GM23248 (cell line): ENCODE measurements around the gene ERG. TPM values are rescaled to one million over a fixed set of nuclear protein-coding genes. Genes with fewer than 3 reads are reported as not detected.

Source experiments
- DNase-seq: peaks from one replicate; pipeline ENCODE4 v3.0.0-alpha.2; 2015
- H2AFZ ChIP-seq: fragments of 200-600 bp; sonication (generic); 2 replicates; pipeline ENCODE4 v1.6.1; 2016; ENCODE audit warnings: antibody characterized with exemption
- H3F3A ChIP-seq: fragments of 200-600 bp; sonication (generic); 2 replicates; pipeline ENCODE4 v1.6.1; 2016; ENCODE audit warnings: mild to moderate bottlenecking, antibody characterized with exemption, mixed run types; ENCODE audit not compliant: insufficient read depth
- H3K27ac ChIP-seq: fragments of 200-600 bp; sonication (generic); 2 replicates; pipeline ENCODE4 v1.5.1; 2016; ENCODE audit warnings: mild to moderate bottlenecking
- H3K27me3 ChIP-seq: fragments of 200-600 bp; sonication (generic); replicated peaks from 2 replicates; pipeline ENCODE4 v1.6.1; 2016; ENCODE audit warnings: mild to moderate bottlenecking; ENCODE audit not compliant: insufficient read depth
- H3K36me3 ChIP-seq: fragments of 200-600 bp; sonication (generic); 2 replicates; pipeline ENCODE4 v1.6.1; 2016; ENCODE audit warnings: low read depth, mild to moderate bottlenecking
- H3K4me1 ChIP-seq: fragments of 200-600 bp; sonication (generic); 2 replicates; pipeline ENCODE4 v1.6.1; 2016; ENCODE audit warnings: mild to moderate bottlenecking; ENCODE audit not compliant: insufficient read depth
- H3K4me2 ChIP-seq: fragments of 200-600 bp; sonication (generic); one replicate; pipeline ENCODE4 v1.6.1; 2016; ENCODE audit warnings: mild to moderate bottlenecking; ENCODE audit not compliant: unreplicated experiment
- H3K4me3 ChIP-seq: fragments of 200-600 bp; sonication (generic); 2 replicates; pipeline ENCODE4 v1.5.1; 2016; ENCODE audit warnings: mild to moderate bottlenecking
- H3K79me2 ChIP-seq: fragments of 200-600 bp; sonication (generic); 2 replicates; pipeline ENCODE4 v1.6.1; 2016; ENCODE audit warnings: mild to moderate bottlenecking; ENCODE audit not compliant: insufficient read depth
- H3K9ac ChIP-seq: fragments of 200-600 bp; sonication (generic); 2 replicates; pipeline ENCODE4 v1.6.1; 2016; ENCODE audit warnings: mild to moderate bottlenecking
- H3K9me2 ChIP-seq: fragments of 200-600 bp; sonication (generic); 2 replicates; pipeline ENCODE4 v1.6.1; 2016; ENCODE audit warnings: mixed run types, mild to moderate bottlenecking, moderate library complexity; ENCODE audit not compliant: insufficient read depth
- H3K9me3 ChIP-seq: fragments of 200-600 bp; sonication (generic); one replicate; pipeline ENCODE4 v1.6.1; 2017; ENCODE audit warnings: low read depth
- H4K20me1 ChIP-seq: fragments of 200-600 bp; sonication (generic); 2 replicates; pipeline ENCODE4 v1.6.0; 2016; ENCODE audit not compliant: insufficient read depth
- EZH2 ChIP-seq: fragments of 200-600 bp; sonication (generic); IDR thresholded peaks from 2 replicates; pipeline ENCODE4 v1.6.1; 2018; ENCODE audit warnings: antibody characterized with exemption, mild to moderate bottlenecking; ENCODE audit not compliant: insufficient read depth, poor library complexity, severe bottlenecking
- EZH2phosphoT487 ChIP-seq: fragments of 200-600 bp; sonication (generic); IDR thresholded peaks from 2 replicates; pipeline ENCODE4 v1.6.1; 2018; ENCODE audit warnings: antibody characterized with exemption, moderate library complexity, mild to moderate bottlenecking, low read depth; ENCODE audit not compliant: insufficient read depth
- WGBS, 2 experiments: methylation state at CpG; one replicate each; pipeline ENCODE4 v1.1.6; 2015 to 2017; ENCODE audit warnings: low lambda C conversion rate in 2 of 2, low coverage in 1 of 2; ENCODE audit errors: missing lambda C conversion rate in 2 of 2; 5-methylcytosine and 5-hydroxymethylcytosine counted together
- in situ Hi-C: fragments of 300-500 bp; cut with MboI; formaldehyde crosslinking; loops from 2 replicates; pipeline ENCODE4 v1.15.0; 2020
- polyA plus RNA-seq: library from polyadenylated mRNA; unstranded; fragments of >200 nt; fragmentation: Nextera tagmentation; extraction: Ambion mirVana; gene quantifications from 2 replicates; pipeline ENCODE4 v1.2.1, GENCODE V29; 2016
- total RNA-seq: library from RNA; depleted of rRNA; stranded (reverse); fragments of >200 nt; shearing (Covaris generic); gene quantifications from 2 replicates; pipeline ENCODE4 v1.2.3, GENCODE V29; 2014

Gene ERG
- total and polyA plus RNA-seq, 2 experiments from 2014 or later: 0.76 to 1.3 TPM

DNA sequence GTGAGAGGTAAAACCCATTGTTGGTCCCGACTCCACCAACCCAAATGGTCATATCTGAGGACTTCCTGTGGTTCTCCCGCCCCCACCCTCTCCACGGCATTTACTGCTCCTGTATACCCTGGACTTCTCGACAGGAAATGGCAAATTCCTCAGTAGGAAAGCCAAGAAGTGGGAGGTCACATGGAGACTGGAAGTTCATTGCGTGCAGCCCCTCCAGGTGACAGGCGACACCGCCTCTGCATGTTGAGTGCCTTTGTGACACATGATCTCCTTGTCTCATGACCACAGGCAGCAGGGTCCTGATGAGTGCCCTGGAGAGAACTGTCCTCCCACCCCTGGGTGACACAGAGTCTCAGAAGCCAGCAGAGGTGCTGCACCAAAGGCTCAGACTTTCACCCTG, 24.2 kb downstream of the ERG start:
- H3K79me2 ChIP-seq: no peaks in the 10 kb centered on the region
- no peaks in the 10 kb centered on the region for H3K27me3 ChIP-seq
- no peak overlapping the region for H3K4me2 ChIP-seq
- no peak overlapping the region for H2AFZ ChIP-seq
- H3F3A ChIP-seq: no peaks in the 10 kb centered on the region
- TF ChIP-seq EZH2phosphoT487 (no peak), EZH2 (no peak)
- peaks cover 9% of the 10 kb centered on the region for H3K4me1 ChIP-seq
- no peak overlapping the region for H3K27ac ChIP-seq
- 93 to 95% methylated on average over 7 of the region's 7 CpGs for WGBS, 2 experiments
- no peaks in the 10 kb centered on the region for H3K36me3 ChIP-seq
- no peak overlapping the region for H3K9ac ChIP-seq
- in situ Hi-C loops: no loop called here
- no peak for DNase-seq
- no peaks in the 10 kb centered on the region for H3K9me3 ChIP-seq
- H4K20me1 ChIP-seq: no peaks in the 10 kb centered on the region
- H3K4me3 ChIP-seq: no peak overlapping the region
- no peaks in the 10 kb centered on the region for H3K9me2 ChIP-seq

DNA sequence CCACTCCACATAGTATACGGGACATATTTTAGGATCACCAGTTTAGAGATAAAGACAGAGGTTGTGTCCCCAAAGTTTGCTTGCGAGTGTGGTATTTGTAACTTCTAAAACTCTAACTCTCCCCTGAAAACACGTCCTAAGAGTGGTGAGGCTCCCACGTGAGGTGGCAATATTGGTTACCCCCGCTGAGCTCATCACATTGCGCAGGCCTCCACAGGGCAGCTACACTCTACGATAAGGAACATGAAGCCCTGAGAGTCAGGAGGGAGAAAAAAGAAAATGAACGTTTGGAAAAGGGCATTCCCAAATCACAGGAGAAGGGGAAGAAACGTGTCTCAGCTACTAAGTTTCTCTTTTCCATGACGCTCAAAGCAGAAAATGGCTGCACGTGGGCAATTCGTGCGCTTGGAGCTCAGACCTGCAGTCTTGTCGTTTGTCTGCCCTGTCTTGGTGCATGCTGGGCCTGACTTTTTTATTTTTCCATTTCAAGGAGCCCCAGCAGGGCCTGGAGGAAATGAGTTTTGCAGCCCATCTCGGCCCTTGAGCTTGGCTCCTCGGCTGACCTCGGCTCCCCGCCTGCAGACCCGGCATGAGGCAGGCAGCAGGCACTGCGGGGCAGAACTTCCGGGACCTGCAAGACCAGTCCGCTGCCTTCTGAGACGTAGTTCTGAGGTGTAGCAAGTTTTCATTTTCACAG, 25.7 kb downstream of the ERG start:
- Histone ChIP-seq H3F3A (no peaks in the 10 kb centered on the region), H3K4me1 (no peaks in the 10 kb centered on the region)

DNA sequence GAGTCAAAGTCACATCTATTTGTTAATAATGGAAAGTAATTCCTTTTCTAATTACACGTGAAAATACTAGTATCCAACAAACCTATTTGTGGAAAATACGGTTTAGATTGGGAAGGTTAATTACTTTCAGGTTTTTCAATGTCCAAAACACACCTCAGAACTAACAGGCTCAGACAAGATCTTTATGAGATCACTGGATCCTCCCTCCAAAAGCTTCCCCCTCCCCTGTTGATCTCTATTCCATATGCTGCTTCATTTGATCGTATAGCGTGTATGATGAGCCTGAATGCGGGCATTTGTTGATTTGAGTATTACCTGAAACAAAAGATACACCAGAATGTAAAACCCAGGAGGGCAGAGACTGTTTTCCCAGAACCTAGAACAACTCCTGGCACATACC, 26.5 kb downstream of the ERG start:
- H3K4me3 ChIP-seq: no peak overlapping the region
- 90 to 91% methylated on average over 5 of the region's 5 CpGs for WGBS, 2 experiments
- no peak overlapping the region for H3K27ac ChIP-seq
- no peak for DNase-seq
- H4K20me1 ChIP-seq: no peaks in the 10 kb centered on the region
- TF ChIP-seq EZH2phosphoT487 (no peak), EZH2 (no peak)
- no peaks in the 10 kb centered on the region for H3K9me2 ChIP-seq
- no peak overlapping the region for H3K4me2 ChIP-seq
- no peaks in the 10 kb centered on the region for H3K4me1 ChIP-seq
- no peaks in the 10 kb centered on the region for H3K9me3 ChIP-seq
- H3K9ac ChIP-seq: no peak overlapping the region
- no peaks in the 10 kb centered on the region for H3K79me2 ChIP-seq
- no peaks in the 10 kb centered on the region for H3K36me3 ChIP-seq
- H3K27me3 ChIP-seq: no peaks in the 10 kb centered on the region
- H2AFZ ChIP-seq: no peak overlapping the region
- in situ Hi-C loops: no loop called here
- H3F3A ChIP-seq: no peaks in the 10 kb centered on the region

More for the DNA sequence above, 25.7 kb downstream of the ERG start:
- no peak for TF ChIP-seq EZH2
- TF ChIP-seq EZH2phosphoT487: no peak
- no peak overlapping the region for H2AFZ ChIP-seq
- H3K9ac ChIP-seq: no peak overlapping the region
- H3K4me2 ChIP-seq: no peak overlapping the region
- no peak for DNase-seq
- no peak overlapping the region for H3K27ac ChIP-seq
- in situ Hi-C loops: no loop called here
- 87 to 92% methylated on average over 23 of the region's 23 CpGs for WGBS, 2 experiments
- H4K20me1 ChIP-seq: no peaks in the 10 kb centered on the region
- H3K36me3 ChIP-seq: no peaks in the 10 kb centered on the region
- no peaks in the 10 kb centered on the region for H3K27me3 ChIP-seq
- H3K4me3 ChIP-seq: no peak overlapping the region
- H3K9me3 ChIP-seq: no peaks in the 10 kb centered on the region
- no peaks in the 10 kb centered on the region for H3K79me2 ChIP-seq
- H3K9me2 ChIP-seq: no peaks in the 10 kb centered on the region

DNA sequence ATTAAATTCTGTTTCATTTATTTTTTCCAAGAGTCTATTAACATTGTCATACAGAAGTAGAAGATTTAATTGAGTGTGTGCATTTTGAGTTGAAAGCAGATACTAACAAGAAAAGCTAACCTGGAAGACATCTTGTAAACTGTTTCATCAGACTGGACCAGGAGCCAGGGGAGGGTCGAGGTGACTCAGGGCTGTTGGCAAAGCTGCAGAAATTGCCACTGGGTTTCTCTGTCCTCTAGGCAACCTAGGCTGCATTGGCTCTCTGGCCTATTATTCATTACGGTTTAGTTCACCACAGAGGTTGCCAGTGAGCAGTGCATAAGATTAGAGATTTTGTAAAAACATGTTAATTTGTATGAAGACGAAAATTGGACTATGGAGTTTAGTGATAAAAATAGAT, 27.5 kb downstream of the ERG start:
- H3K4me1 ChIP-seq: no peaks in the 10 kb centered on the region
- H2AFZ ChIP-seq: 0 out of 2 replicates have a peak overlapping the region, but pooled peaks have one; percentile 20
- no peak for TF ChIP-seq EZH2
- TF ChIP-seq EZH2phosphoT487: no peak
- H3F3A ChIP-seq: no peaks in the 10 kb centered on the region
- H3K27ac ChIP-seq: no peak overlapping the region
- H3K79me2 ChIP-seq: no peaks in the 10 kb centered on the region
- DNase-seq: peak; percentile 32
- H3K9me2 ChIP-seq: no peaks in the 10 kb centered on the region
- H3K27me3 ChIP-seq: no peaks in the 10 kb centered on the region
- H3K4me2 ChIP-seq: no peak overlapping the region
- no peak overlapping the region for H3K9ac ChIP-seq
- no peaks in the 10 kb centered on the region for H3K36me3 ChIP-seq
- H3K9me3 ChIP-seq: no peaks in the 10 kb centered on the region
- no peaks in the 10 kb centered on the region for H4K20me1 ChIP-seq
- 41 to 48% methylated on average over 3 of the region's 3 CpGs for WGBS, 2 experiments
- in situ Hi-C loops: no loop called here
- no peak overlapping the region for H3K4me3 ChIP-seq
